Measurements from ENCODE around the gene INTS11.

INTS11 gene

GRCh38 chr1:1298861-1299685 is 25.4 kb downstream of the INTS11 start:
- no peak for DNase-seq

- no peak for DNase-seq
Observed at GRCh38 chr1:1297802-1298424, 26.5 kb downstream of the INTS11 start.

- DNase-seq, result no peak
Observed at GRCh38 chr1:1296070-1297061, 28.1 kb downstream of the INTS11 start.

GRCh38 chr1:1295154-1295923 is 29.1 kb downstream of the INTS11 start:
- no peak for DNase-seq

GRCh38 chr1:1294250-1294890 is 30.1 kb downstream of the INTS11 start:
- DNase-seq, result no peak

GRCh38 chr1:1293263-1294249 is 30.9 kb downstream of the INTS11 start:
- DNase-seq, result no peak

- no peak for DNase-seq
Observed at GRCh38 chr1:1292851-1293250, 31.6 kb downstream of the INTS11 start.

GRCh38 chr1:1292442-1292779 is 32.0 kb downstream of the INTS11 start:
- DNase-seq, result no peak

GRCh38 chr1:1291548-1292441 is 32.7 kb downstream of the INTS11 start:
- DNase-seq, result peak; percentile 29 to 54 (median 44)

- DNase-seq, result no peak
Observed at GRCh38 chr1:1291023-1291528, 33.4 kb downstream of the INTS11 start.

- DNase-seq, result peak; percentile 32 to 45 (median 38)
Observed at GRCh38 chr1:1290238-1290731, 34.2 kb downstream of the INTS11 start.

GRCh38 chr1:1287288-1288110 is 37.0 kb downstream of the INTS11 start:
- no peak for DNase-seq

- no peak for DNase-seq
Observed at GRCh38 chr1:1286313-1287261, 37.9 kb downstream of the INTS11 start.

GRCh38 chr1:1285611-1286311 is 38.7 kb downstream of the INTS11 start:
- DNase-seq, result no peak

- no peak for DNase-seq
Observed at GRCh38 chr1:1285102-1285571, 39.3 kb downstream of the INTS11 start.
